ENCODE results near the gene TSPAN5. TPM values are rescaled to one million over a fixed set of nuclear protein-coding genes. Genes with fewer than 3 reads are reported as not detected.

Gene TSPAN5
- total RNA-seq, 2 donors from 2014 or later, result 1.3 to 2.0 TPM

- ATAC-seq (no peak), DNase-seq (no peak)
- intact Hi-C loops (cut with DNase I), result no loop called here
Measured at GRCh38 chr4:98512918-98513317, 145.5 kb downstream of the TSPAN5 start.

GRCh38 chr4:98510757-98511517 lies 147.5 kb downstream of the TSPAN5 start:
- intact Hi-C loops (cut with DNase I), result no loop called here
- ATAC-seq (no peak), DNase-seq (no peak)

- intact Hi-C loops (cut with DNase I), result no loop called here
- DNase-seq (no peak), ATAC-seq (no peak)
Measured at GRCh38 chr4:98510340-98510739, 148.1 kb downstream of the TSPAN5 start.

GRCh38 chr4:98509721-98510120 lies 148.7 kb downstream of the TSPAN5 start:
- ATAC-seq, result no peak

GRCh38 chr4:98508829-98509598 lies 149.4 kb downstream of the TSPAN5 start:
- ATAC-seq (no peak), DNase-seq (no peak)
- intact Hi-C loops (cut with DNase I), result no loop called here

More at GRCh38 chr4:98509721-98510120, 148.7 kb downstream of the TSPAN5 start:
- intact Hi-C loops (cut with DNase I), result no loop called here
- no peak for DNase-seq

- DNase-seq (no peak), ATAC-seq (no peak)
- intact Hi-C loops (cut with DNase I), result no loop called here
Measured at GRCh38 chr4:98508248-98508647, 150.2 kb downstream of the TSPAN5 start.

GRCh38 chr4:98507299-98507698 lies 151.1 kb downstream of the TSPAN5 start:
- no peak for ATAC-seq
- DNase-seq, result no peak
- intact Hi-C loops (cut with DNase I), result no loop called here

- no peak for DNase-seq
- intact Hi-C loops (cut with DNase I), result no loop called here
- no peak for ATAC-seq
Measured at GRCh38 chr4:98506462-98507132, 151.8 kb downstream of the TSPAN5 start.

- ATAC-seq, result no peak
- intact Hi-C loops (cut with DNase I), result no loop called here
- DNase-seq, result no peak
Measured at GRCh38 chr4:98505992-98506391, 152.4 kb downstream of the TSPAN5 start.

- intact Hi-C loops (cut with DNase I), result no loop called here
- no peak for DNase-seq
- ATAC-seq, result no peak
Measured at GRCh38 chr4:98504091-98504490, 154.3 kb downstream of the TSPAN5 start.

- DNase-seq (no peak), ATAC-seq (no peak)
- intact Hi-C loops (cut with DNase I), result no loop called here
Measured at GRCh38 chr4:98503676-98504075, 154.7 kb downstream of the TSPAN5 start.

GRCh38 chr4:98502624-98503023 lies 155.8 kb downstream of the TSPAN5 start:
- DNase-seq (no peak), ATAC-seq (no peak)
- intact Hi-C loops (cut with DNase I), result no loop called here

GRCh38 chr4:98502031-98502430 lies 156.4 kb downstream of the TSPAN5 start:
- ATAC-seq (no peak), DNase-seq (no peak)
- intact Hi-C loops (cut with DNase I), result no loop called here

- no peak for ATAC-seq
- DNase-seq, result no peak
- intact Hi-C loops (cut with DNase I), result no loop called here
Measured at GRCh38 chr4:98501383-98501782, 157.0 kb downstream of the TSPAN5 start.

- intact Hi-C loops (cut with DNase I), result no loop called here
- ATAC-seq (no peak), DNase-seq (no peak)
Measured at GRCh38 chr4:98498774-98499173, 159.6 kb downstream of the TSPAN5 start.

GRCh38 chr4:98496152-98496845 lies 162.1 kb downstream of the TSPAN5 start:
- no peak for DNase-seq

GRCh38 chr4:98493296-98493695 lies 165.1 kb downstream of the TSPAN5 start:
- intact Hi-C loops (cut with DNase I), result no loop called here
- ATAC-seq, result no peak
- DNase-seq, result no peak

More at GRCh38 chr4:98496152-98496845, 162.1 kb downstream of the TSPAN5 start:
- intact Hi-C loops (cut with DNase I), result no loop called here
- no peak for ATAC-seq

GRCh38 chr4:98491899-98492559 lies 166.4 kb downstream of the TSPAN5 start:
- DNase-seq, result no peak
- peak; percentile 47 to 83 for ATAC-seq
- intact Hi-C loops (cut with DNase I), result no loop called here

GRCh38 chr4:98490251-98490650 lies 168.2 kb downstream of the TSPAN5 start:
- DNase-seq, result no peak
- intact Hi-C loops (cut with DNase I), result no loop called here
- ATAC-seq, result no peak

Measured in left cardiac atrium (tissue), 4 donors.